ENCODE data around the gene TAP2. TPM values are rescaled to one million over a fixed set of nuclear protein-coding genes. Genes with fewer than 3 reads are reported as not detected.

The TAP2 gene
- total and polyA plus RNA-seq, 2 of the 13 experiments (the other 11 are each of a cell fraction or from before 2014, with no cell fraction given) = 10.3 to 17.6 TPM

GRCh38 chr6:32843979-32844838, 5.7 kb upstream of the TAP2 start, which contains the start of gene PSMB8 (continued):
- TF ChIP-seq, protein P1, sequence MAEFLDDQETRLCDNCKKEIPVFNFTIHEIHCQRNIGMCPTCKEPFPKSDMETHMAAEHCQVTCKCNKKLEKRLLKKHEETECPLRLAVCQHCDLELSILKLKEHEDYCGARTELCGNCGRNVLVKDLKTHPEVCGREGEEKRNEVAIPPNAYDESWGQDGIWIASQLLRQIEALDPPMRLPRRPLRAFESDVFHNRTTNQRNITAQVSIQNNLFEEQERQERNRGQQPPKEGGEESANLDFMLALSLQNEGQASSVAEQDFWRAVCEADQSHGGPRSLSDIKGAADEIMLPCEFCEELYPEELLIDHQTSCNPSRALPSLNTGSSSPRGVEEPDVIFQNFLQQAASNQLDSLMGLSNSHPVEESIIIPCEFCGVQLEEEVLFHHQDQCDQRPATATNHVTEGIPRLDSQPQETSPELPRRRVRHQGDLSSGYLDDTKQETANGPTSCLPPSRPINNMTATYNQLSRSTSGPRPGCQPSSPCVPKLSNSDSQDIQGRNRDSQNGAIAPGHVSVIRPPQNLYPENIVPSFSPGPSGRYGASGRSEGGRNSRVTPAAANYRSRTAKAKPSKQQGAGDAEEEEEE (CRISPR knock-in tag; IDR thresholded peaks at IDR 0.05; ENCODE audit: borderline replicate concordance) = no peak
- TF ChIP-seq NR2C2 (CRISPR knock-in tag; IDR thresholded peaks at IDR 0.05; ENCODE audit: borderline replicate concordance) = no peak
- TF ChIP-seq ZNF549 (CRISPR knock-in tag; IDR thresholded peaks at IDR 0.05) = no peak
- no peak for TF ChIP-seq NFIC (IDR thresholded peaks at IDR 0.05; ENCODE audit: low read length)
- TF ChIP-seq FOXO1 (CRISPR knock-in tag; IDR thresholded peaks at IDR 0.05) = no peak; the same call in 1 of the 2 replicates
- TF ChIP-seq ZNF468 (CRISPR knock-in tag; IDR thresholded peaks at IDR 0.05) = no peak
- TF ChIP-seq, protein P2, sequence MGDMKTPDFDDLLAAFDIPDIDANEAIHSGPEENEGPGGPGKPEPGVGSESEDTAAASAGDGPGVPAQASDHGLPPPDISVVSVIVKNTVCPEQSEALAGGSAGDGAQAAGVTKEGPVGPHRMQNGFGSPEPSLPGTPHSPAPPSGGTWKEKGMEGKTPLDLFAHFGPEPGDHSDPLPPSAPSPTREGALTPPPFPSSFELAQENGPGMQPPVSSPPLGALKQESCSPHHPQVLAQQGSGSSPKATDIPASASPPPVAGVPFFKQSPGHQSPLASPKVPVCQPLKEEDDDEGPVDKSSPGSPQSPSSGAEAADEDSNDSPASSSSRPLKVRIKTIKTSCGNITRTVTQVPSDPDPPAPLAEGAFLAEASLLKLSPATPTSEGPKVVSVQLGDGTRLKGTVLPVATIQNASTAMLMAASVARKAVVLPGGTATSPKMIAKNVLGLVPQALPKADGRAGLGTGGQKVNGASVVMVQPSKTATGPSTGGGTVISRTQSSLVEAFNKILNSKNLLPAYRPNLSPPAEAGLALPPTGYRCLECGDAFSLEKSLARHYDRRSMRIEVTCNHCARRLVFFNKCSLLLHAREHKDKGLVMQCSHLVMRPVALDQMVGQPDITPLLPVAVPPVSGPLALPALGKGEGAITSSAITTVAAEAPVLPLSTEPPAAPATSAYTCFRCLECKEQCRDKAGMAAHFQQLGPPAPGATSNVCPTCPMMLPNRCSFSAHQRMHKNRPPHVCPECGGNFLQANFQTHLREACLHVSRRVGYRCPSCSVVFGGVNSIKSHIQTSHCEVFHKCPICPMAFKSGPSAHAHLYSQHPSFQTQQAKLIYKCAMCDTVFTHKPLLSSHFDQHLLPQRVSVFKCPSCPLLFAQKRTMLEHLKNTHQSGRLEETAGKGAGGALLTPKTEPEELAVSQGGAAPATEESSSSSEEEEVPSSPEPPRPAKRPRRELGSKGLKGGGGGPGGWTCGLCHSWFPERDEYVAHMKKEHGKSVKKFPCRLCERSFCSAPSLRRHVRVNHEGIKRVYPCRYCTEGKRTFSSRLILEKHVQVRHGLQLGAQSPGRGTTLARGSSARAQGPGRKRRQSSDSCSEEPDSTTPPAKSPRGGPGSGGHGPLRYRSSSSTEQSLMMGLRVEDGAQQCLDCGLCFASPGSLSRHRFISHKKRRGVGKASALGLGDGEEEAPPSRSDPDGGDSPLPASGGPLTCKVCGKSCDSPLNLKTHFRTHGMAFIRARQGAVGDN (CRISPR knock-in tag; IDR thresholded peaks at IDR 0.05) = peak; percentile 79
- peak; percentile 71 for TF ChIP-seq BORCS8-MEF2B (CRISPR knock-in tag; IDR thresholded peaks at IDR 0.05)
- TF ChIP-seq, protein P3, sequence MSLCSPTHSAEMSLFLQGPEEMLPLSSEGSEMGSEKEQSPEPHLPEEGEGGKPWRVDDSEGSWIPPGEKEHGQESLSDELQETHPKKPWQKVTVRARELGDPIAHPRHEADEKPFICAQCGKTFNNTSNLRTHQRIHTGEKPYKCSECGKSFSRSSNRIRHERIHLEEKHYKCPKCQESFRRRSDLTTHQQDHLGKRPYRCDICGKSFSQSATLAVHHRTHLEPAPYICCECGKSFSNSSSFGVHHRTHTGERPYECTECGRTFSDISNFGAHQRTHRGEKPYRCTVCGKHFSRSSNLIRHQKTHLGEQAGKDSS (CRISPR knock-in tag; IDR thresholded peaks at IDR 0.05; ENCODE audit: borderline replicate concordance, low read depth) = peak; percentile 90
- TF ChIP-seq ZNF781 (CRISPR knock-in tag; IDR thresholded peaks at IDR 0.05; ENCODE audit: borderline replicate concordance, not compliant biosample characterization) = no peak
- TF ChIP-seq, protein P4, sequence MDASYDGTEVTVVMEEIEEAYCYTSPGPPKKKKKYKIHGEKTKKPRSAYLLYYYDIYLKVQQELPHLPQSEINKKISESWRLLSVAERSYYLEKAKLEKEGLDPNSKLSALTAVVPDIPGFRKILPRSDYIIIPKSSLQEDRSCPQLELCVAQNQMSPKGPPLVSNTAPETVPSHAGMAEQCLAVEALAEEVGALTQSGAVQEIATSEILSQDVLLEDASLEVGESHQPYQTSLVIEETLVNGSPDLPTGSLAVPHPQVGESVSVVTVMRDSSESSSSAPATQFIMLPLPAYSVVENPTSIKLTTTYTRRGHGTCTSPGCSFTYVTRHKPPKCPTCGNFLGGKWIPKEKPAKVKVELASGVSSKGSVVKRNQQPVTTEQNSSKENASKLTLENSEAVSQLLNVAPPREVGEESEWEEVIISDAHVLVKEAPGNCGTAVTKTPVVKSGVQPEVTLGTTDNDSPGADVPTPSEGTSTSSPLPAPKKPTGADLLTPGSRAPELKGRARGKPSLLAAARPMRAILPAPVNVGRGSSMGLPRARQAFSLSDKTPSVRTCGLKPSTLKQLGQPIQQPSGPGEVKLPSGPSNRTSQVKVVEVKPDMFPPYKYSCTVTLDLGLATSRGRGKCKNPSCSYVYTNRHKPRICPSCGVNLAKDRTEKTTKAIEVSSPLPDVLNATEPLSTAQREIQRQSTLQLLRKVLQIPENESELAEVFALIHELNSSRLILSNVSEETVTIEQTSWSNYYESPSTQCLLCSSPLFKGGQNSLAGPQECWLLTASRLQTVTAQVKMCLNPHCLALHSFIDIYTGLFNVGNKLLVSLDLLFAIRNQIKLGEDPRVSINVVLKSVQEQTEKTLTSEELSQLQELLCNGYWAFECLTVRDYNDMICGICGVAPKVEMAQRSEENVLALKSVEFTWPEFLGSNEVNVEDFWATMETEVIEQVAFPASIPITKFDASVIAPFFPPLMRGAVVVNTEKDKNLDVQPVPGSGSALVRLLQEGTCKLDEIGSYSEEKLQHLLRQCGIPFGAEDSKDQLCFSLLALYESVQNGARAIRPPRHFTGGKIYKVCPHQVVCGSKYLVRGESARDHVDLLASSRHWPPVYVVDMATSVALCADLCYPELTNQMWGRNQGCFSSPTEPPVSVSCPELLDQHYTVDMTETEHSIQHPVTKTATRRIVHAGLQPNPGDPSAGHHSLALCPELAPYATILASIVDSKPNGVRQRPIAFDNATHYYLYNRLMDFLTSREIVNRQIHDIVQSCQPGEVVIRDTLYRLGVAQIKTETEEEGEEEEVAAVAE (CRISPR knock-in tag; IDR thresholded peaks at IDR 0.05; ENCODE audit: borderline replicate concordance) = peak; percentile 74
- TF ChIP-seq ZFP90 (CRISPR knock-in tag; IDR thresholded peaks at IDR 0.05; ENCODE audit: borderline replicate concordance) = no peak; the same call in 1 of the 2 replicates
- no peak for TF ChIP-seq SNRNP70 (IDR thresholded peaks at IDR 0.05; ENCODE audit: low read depth, low read length)
- TF ChIP-seq PAWR (CRISPR knock-in tag; IDR thresholded peaks at IDR 0.05; ENCODE audit: borderline replicate concordance) = no peak
- no peak for TF ChIP-seq ZNF354B (CRISPR knock-in tag; IDR thresholded peaks at IDR 0.05)
- no peak for TF ChIP-seq RCOR2 (CRISPR knock-in tag; IDR thresholded peaks at IDR 0.05)
- TF ChIP-seq ZNF792 (CRISPR knock-in tag; IDR thresholded peaks at IDR 0.05) = 0 out of 2 replicates have a peak, but pooled peaks have one; percentile 24
- TF ChIP-seq SSRP1 (CRISPR knock-in tag; IDR thresholded peaks at IDR 0.05) = no peak
